Thymus (tissue), 11 donors: ENCODE results near the gene WDR64. TPM values are rescaled to one million over a fixed set of nuclear protein-coding genes. Genes with fewer than 3 reads are reported as not detected.

Source experiments
- DNase-seq, 9 donors: peaks; one replicate each; pipeline ENCODE4 v3.0.0-alpha.2; 2013; ENCODE audit warnings: low spot score in 9 of 9, low read depth in 6 of 9, missing footprints in 1 of 9
- H3K27ac ChIP-seq, 2 donors: one replicate each; pipeline ENCODE4 v1.5.1; 2013; ENCODE audit warnings: control low read depth in 1 of 2, low read depth in 1 of 2, low read length in 1 of 2, mild to moderate bottlenecking in 1 of 2, moderate library complexity in 1 of 2
- H3K27me3 ChIP-seq, 2 donors: one replicate each; pipeline ENCODE4 v1.5.1; 2013; ENCODE audit warnings: low read length in 1 of 2; ENCODE audit not compliant: control insufficient read depth in 2 of 2, insufficient read depth in 1 of 2
- H3K36me3 ChIP-seq, 2 donors: one replicate each; pipeline ENCODE4 v1.5.1; 2013; ENCODE audit warnings: low read length in 1 of 2, mild to moderate bottlenecking in 1 of 2, moderate library complexity in 1 of 2; ENCODE audit not compliant: control insufficient read depth in 2 of 2, insufficient read depth in 2 of 2
- H3K4me1 ChIP-seq, 2 donors: one replicate each; pipeline ENCODE4 v1.5.1; 2013; ENCODE audit warnings: low read length in 2 of 2; ENCODE audit not compliant: control insufficient read depth in 2 of 2, insufficient read depth in 2 of 2
- H3K4me3 ChIP-seq, 2 donors: one replicate each; pipeline ENCODE4 v1.5.1; 2013; ENCODE audit warnings: low read length in 2 of 2, control low read depth in 1 of 2, mild to moderate bottlenecking in 1 of 2
- H3K9me3 ChIP-seq, 2 donors: one replicate each; pipeline ENCODE4 v1.5.1; 2013; ENCODE audit warnings: low read length in 1 of 2, mild to moderate bottlenecking in 1 of 2; ENCODE audit not compliant: control insufficient read depth in 2 of 2, insufficient read depth in 1 of 2
- WGBS: extraction: QIAGEN DNeasy Blood & Tissue Kit; methylation state at CpG from one replicate; pipeline ENCODE4 v1.1.7; 2013; 5-methylcytosine and 5-hydroxymethylcytosine counted together
- polyA plus RNA-seq: library from polyadenylated mRNA; stranded (reverse); fragments of 200-250 nt; gene quantifications from one replicate; pipeline ENCODE4 v1.2.3, GENCODE V29; 2013
- total RNA-seq: library from RNA; stranded (reverse); fragments of 120-200 nt; gene quantifications from one replicate; pipeline ENCODE4 v1.2.4, GENCODE V29; 2013
- donor health status: healthy.

WDR64 gene
- total and polyA plus RNA-seq, 2 donors = 0.14 TPM

GRCh38 chr1:241775021-241775420, 122.9 kb downstream of the WDR64 start:
- no peak overlapping the region for H3K27ac ChIP-seq
- 98% methylated on average over 2 of the region's 2 CpGs for WGBS
- H3K27me3 ChIP-seq = no peaks in the 10 kb centered on the region
- no peaks in the 10 kb centered on the region for H3K36me3 ChIP-seq
- H3K4me3 ChIP-seq = no peak overlapping the region
- DNase-seq = no peak
- no peaks in the 10 kb centered on the region for H3K4me1 ChIP-seq
- H3K9me3 ChIP-seq = no peaks in the 10 kb centered on the region

GRCh38 chr1:241776911-241777310, 124.8 kb downstream of the WDR64 start:
- no peak for DNase-seq
- no peak overlapping the region for H3K4me3 ChIP-seq
- no peaks in the 10 kb centered on the region for H3K9me3 ChIP-seq
- no peaks in the 10 kb centered on the region for H3K36me3 ChIP-seq
- H3K27me3 ChIP-seq = no peaks in the 10 kb centered on the region
- no peak overlapping the region for H3K27ac ChIP-seq
- no peaks in the 10 kb centered on the region for H3K4me1 ChIP-seq

GRCh38 chr1:241778117-241778516, 126.0 kb downstream of the WDR64 start:
- H3K9me3 ChIP-seq = no peaks in the 10 kb centered on the region
- no peak overlapping the region for H3K4me3 ChIP-seq
- H3K4me1 ChIP-seq = no peaks in the 10 kb centered on the region
- DNase-seq = no peak
- H3K27ac ChIP-seq = no peak overlapping the region
- 94% methylated on average over 1 of the region's 1 CpG for WGBS
- no peaks in the 10 kb centered on the region for H3K27me3 ChIP-seq
- H3K36me3 ChIP-seq = no peaks in the 10 kb centered on the region

GRCh38 chr1:241779897-241780296, 127.8 kb downstream of the WDR64 start:
- 96% methylated on average over 1 of the region's 1 CpG for WGBS
- H3K27ac ChIP-seq = no peak overlapping the region
- H3K36me3 ChIP-seq = no peaks in the 10 kb centered on the region
- DNase-seq = no peak
- no peaks in the 10 kb centered on the region for H3K27me3 ChIP-seq
- no peaks in the 10 kb centered on the region for H3K4me1 ChIP-seq
- H3K4me3 ChIP-seq = no peak overlapping the region
- no peaks in the 10 kb centered on the region for H3K9me3 ChIP-seq

- H3K27ac ChIP-seq = no peak overlapping the region
- H3K4me1 ChIP-seq = no peaks in the 10 kb centered on the region
- no peaks in the 10 kb centered on the region for H3K9me3 ChIP-seq
- no peak for DNase-seq
- no peaks in the 10 kb centered on the region for H3K36me3 ChIP-seq
- 45% methylated on average over 4 of the region's 4 CpGs for WGBS
- no peak overlapping the region for H3K4me3 ChIP-seq
- H3K27me3 ChIP-seq = no peaks in the 10 kb centered on the region
These were observed 130.3 kb downstream of the WDR64 start for GRCh38 chr1:241782396-241782795.

- no peaks in the 10 kb centered on the region for H3K9me3 ChIP-seq
- no peak overlapping the region for H3K4me3 ChIP-seq
- WGBS = 96% methylated on average over 4 of the region's 4 CpGs
- H3K27me3 ChIP-seq = no peaks in the 10 kb centered on the region
- DNase-seq = no peak
- H3K4me1 ChIP-seq = no peaks in the 10 kb centered on the region
- H3K36me3 ChIP-seq = no peaks in the 10 kb centered on the region
- no peak overlapping the region for H3K27ac ChIP-seq
These were observed 135.6 kb downstream of the WDR64 start for GRCh38 chr1:241787691-241788090.

- Histone ChIP-seq H3K36me3 (no peaks in the 10 kb centered on the region), H3K4me1 (no peaks in the 10 kb centered on the region), H3K9me3 (no peaks in the 10 kb centered on the region), H3K27ac (no peak overlapping the region), H3K4me3 (no peak overlapping the region), H3K27me3 (no peaks in the 10 kb centered on the region)
- 98% methylated on average over 2 of the region's 2 CpGs for WGBS
- no peak for DNase-seq
These were observed 137.0 kb downstream of the WDR64 start for GRCh38 chr1:241789061-241789460.

GRCh38 chr1:241799416-241799815, 147.3 kb downstream of the WDR64 start:
- Histone ChIP-seq H3K4me1 (no peaks in the 10 kb centered on the region), H3K27ac (no peak overlapping the region), H3K36me3 (no peaks in the 10 kb centered on the region), H3K27me3 (peaks cover 0 to 2% of the 10 kb centered on the region in 2 donors), H3K4me3 (no peak overlapping the region), H3K9me3 (no peaks in the 10 kb centered on the region)
- no peak for DNase-seq
- 96% methylated on average over 1 of the region's 1 CpG for WGBS

GRCh38 chr1:241800640-241801039, 148.6 kb downstream of the WDR64 start:
- no peak for DNase-seq
- Histone ChIP-seq H3K4me1 (no peaks in the 10 kb centered on the region), H3K9me3 (no peaks in the 10 kb centered on the region), H3K4me3 (no peak overlapping the region), H3K27ac (no peak overlapping the region), H3K36me3 (no peaks in the 10 kb centered on the region), H3K27me3 (peaks cover 0 to 2% of the 10 kb centered on the region in 2 donors)
- 89% methylated on average over 3 of the region's 3 CpGs for WGBS

GRCh38 chr1:241802863-241803262, 150.8 kb downstream of the WDR64 start:
- no peak for DNase-seq

More at GRCh38 chr1:241802863-241803262, 150.8 kb downstream of the WDR64 start:
- H3K9me3 ChIP-seq = no peaks in the 10 kb centered on the region
- WGBS = 95% methylated on average over 3 of the region's 3 CpGs
- no peak overlapping the region for H3K27ac ChIP-seq
- no peaks in the 10 kb centered on the region for H3K4me1 ChIP-seq
- H3K4me3 ChIP-seq = no peak overlapping the region
- peaks cover 0 to 2% of the 10 kb centered on the region in 2 donors for H3K27me3 ChIP-seq
- no peaks in the 10 kb centered on the region for H3K36me3 ChIP-seq
